ENCODE results near the gene THAP7.

DNA sequence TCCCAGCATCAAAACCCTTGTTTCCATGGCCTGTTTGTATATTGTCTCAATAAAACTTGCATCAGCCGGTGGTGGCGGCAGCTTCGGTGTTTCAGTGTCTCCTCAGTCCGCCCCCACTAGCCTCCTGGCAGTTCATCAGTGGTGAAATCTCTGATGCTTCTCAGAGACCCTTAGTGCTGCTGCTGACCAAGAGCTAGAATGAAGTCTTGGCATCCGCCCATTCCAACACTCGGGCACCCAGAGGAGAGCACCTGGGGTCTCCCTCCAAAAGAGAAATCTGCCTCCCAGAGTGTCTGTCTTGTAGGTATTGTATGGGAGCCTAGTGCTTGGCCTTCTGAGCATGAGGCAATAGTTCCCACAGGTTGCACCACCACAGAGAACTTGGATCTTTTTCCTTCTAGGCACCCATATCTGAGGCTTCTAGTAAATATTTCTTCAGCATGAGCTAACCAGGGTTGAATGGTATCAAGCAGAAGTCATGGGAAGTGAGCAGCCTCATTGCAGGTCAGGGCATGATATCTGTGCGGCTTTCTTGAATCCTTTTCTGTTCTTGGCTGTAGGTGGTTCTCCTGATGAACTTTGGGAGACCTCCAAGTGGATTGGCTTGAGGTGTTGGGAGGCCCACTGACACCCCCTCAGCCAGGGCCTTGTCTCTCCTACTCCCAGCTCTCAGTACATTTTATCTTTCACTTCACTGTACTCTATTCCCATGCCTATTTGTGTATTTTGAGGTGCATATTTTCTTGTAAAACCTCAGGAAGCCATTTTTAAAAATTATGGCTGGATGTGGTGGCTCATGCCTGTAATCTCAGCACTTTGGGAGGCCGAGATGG is 48.0 kb downstream of the THAP7 start:
- TF ChIP-seq, protein P1, sequence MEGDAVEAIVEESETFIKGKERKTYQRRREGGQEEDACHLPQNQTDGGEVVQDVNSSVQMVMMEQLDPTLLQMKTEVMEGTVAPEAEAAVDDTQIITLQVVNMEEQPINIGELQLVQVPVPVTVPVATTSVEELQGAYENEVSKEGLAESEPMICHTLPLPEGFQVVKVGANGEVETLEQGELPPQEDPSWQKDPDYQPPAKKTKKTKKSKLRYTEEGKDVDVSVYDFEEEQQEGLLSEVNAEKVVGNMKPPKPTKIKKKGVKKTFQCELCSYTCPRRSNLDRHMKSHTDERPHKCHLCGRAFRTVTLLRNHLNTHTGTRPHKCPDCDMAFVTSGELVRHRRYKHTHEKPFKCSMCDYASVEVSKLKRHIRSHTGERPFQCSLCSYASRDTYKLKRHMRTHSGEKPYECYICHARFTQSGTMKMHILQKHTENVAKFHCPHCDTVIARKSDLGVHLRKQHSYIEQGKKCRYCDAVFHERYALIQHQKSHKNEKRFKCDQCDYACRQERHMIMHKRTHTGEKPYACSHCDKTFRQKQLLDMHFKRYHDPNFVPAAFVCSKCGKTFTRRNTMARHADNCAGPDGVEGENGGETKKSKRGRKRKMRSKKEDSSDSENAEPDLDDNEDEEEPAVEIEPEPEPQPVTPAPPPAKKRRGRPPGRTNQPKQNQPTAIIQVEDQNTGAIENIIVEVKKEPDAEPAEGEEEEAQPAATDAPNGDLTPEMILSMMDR (IDR thresholded peaks at IDR 0.05 in 2 of 3, conservative IDR thresholded peaks at IDR 0.05 in 1 of 3; ENCODE audit: insufficient read depth in 2 of 3, low read depth in 1 of 3, low read length in 3 of 3), result no peak
- TF ChIP-seq NR1H2 (CRISPR knock-in tag; IDR thresholded peaks at IDR 0.05) (peak; percentile 70), SRSF9 (IDR thresholded peaks at IDR 0.05; ENCODE audit: borderline replicate concordance, low read depth, low read length) (no peak), MAFK (IDR thresholded peaks at IDR 0.05; ENCODE audit: low read length) (no peak), TBP (optimal IDR thresholded peaks at IDR 0.05; ENCODE audit: low read depth, low read length) (no peak), ZNF274 (IDR thresholded peaks at IDR 0.05; ENCODE audit: borderline replicate concordance, low read depth, low read length) (no peak), BCL6 (CRISPR knock-in tag; IDR thresholded peaks at IDR 0.05) (no peak)
